M059J (cell line): ENCODE measurements around the gene METTL8. TPM values are rescaled to one million over a fixed set of nuclear protein-coding genes. Genes with fewer than 3 reads are reported as not detected.

Experiments used
- DNase-seq: peaks from one replicate; pipeline ENCODE4 v3.0.0-alpha.2; 2012; ENCODE audit warnings: low read depth
- total RNA-seq: library from RNA; depleted of rRNA; stranded (reverse); fragments of >200 nt; shearing (Covaris generic); gene quantifications from 2 replicates; pipeline ENCODE4 v1.2.3, GENCODE V29; 2014

The METTL8 gene
- total RNA-seq, 1 experiment from 2014 or later = 16.6 TPM

GRCh38 chr2:171346723-171347557 lies 86.8 kb downstream of the METTL8 start:
- peak; percentile 70 for DNase-seq

- DNase-seq = no peak
Measured at GRCh38 chr2:171345971-171346722, 87.6 kb downstream of the METTL8 start.

- no peak for DNase-seq
Measured at GRCh38 chr2:171344182-171344581, 89.6 kb downstream of the METTL8 start.

GRCh38 chr2:171342067-171342413 lies 91.8 kb downstream of the METTL8 start:
- no peak for DNase-seq

GRCh38 chr2:171341394-171342066 lies 92.3 kb downstream of the METTL8 start:
- DNase-seq = no peak

GRCh38 chr2:171334946-171335345 lies 98.8 kb downstream of the METTL8 start:
- DNase-seq = no peak

- DNase-seq = no peak
Measured at GRCh38 chr2:171334171-171334570, 99.6 kb downstream of the METTL8 start.

- no peak for DNase-seq
Measured at GRCh38 chr2:171330155-171330956, 103.4 kb downstream of the METTL8 start.

- no peak for DNase-seq
Measured at GRCh38 chr2:171327043-171327496, 106.7 kb downstream of the METTL8 start.

GRCh38 chr2:171325886-171326585 lies 107.8 kb downstream of the METTL8 start:
- no peak for DNase-seq

- DNase-seq = no peak
Measured at GRCh38 chr2:171323971-171324528, 109.7 kb downstream of the METTL8 start.

- DNase-seq = no peak
Measured at GRCh38 chr2:171322928-171323327, 110.9 kb downstream of the METTL8 start.

GRCh38 chr2:171320731-171321130 lies 113.1 kb downstream of the METTL8 start:
- DNase-seq = no peak

- DNase-seq = no peak
Measured at GRCh38 chr2:171320208-171320621, 113.6 kb downstream of the METTL8 start.

GRCh38 chr2:171319164-171319810 lies 114.5 kb downstream of the METTL8 start:
- DNase-seq = peak; percentile 14

GRCh38 chr2:171318463-171318934 lies 115.3 kb downstream of the METTL8 start:
- no peak for DNase-seq

GRCh38 chr2:171317492-171318125 lies 116.2 kb downstream of the METTL8 start:
- no peak for DNase-seq

- no peak for DNase-seq
Measured at GRCh38 chr2:171316755-171317337, 116.9 kb downstream of the METTL8 start.

- no peak for DNase-seq
Measured at GRCh38 chr2:171316220-171316619, 117.6 kb downstream of the METTL8 start.
